Ramos (cell line): ENCODE measurements around the gene CDS2.

Experiments used
- in situ Hi-C: fragments of 300-500 bp; cut with MboI; formaldehyde crosslinking; loops from one replicate; pipeline ENCODE4 v1.14.3; 2022; ENCODE audit warnings: low sequenced_read_pairs; ENCODE audit not compliant: unreplicated experiment

Gene CDS2

GRCh38 chr20:5198651-5198924 is 71.8 kb downstream of the CDS2 start:
- in situ Hi-C loops = no loop called here

GRCh38 chr20:5203380-5203779 is 76.6 kb downstream of the CDS2 start:
- in situ Hi-C loops = loop anchor here (25.0 kb wide), 1 partner anchor 591 kb away; no protein-coding TSS in a partner anchor

GRCh38 chr20:5205348-5206210 is 78.8 kb downstream of the CDS2 start:
- in situ Hi-C loops = loop anchor here (25.0 kb wide), 1 partner anchor 593 kb away; no protein-coding TSS in a partner anchor

- in situ Hi-C loops = loop anchor here (25.0 kb wide), 1 partner anchor 595 kb away; no protein-coding TSS in a partner anchor
Measured at GRCh38 chr20:5207138-5207537, 80.3 kb downstream of the CDS2 start.

- in situ Hi-C loops = loop anchor here (25.0 kb wide), 1 partner anchor 600 kb away; no protein-coding TSS in a partner anchor
Measured at GRCh38 chr20:5211803-5212714, 85.3 kb downstream of the CDS2 start.

GRCh38 chr20:5212907-5213487 is 86.2 kb downstream of the CDS2 start:
- in situ Hi-C loops = loop anchor here (25.0 kb wide), 1 partner anchor 601 kb away; no protein-coding TSS in a partner anchor

GRCh38 chr20:5214826-5215225 is 88.0 kb downstream of the CDS2 start:
- in situ Hi-C loops = loop anchor here (25.0 kb wide), 1 partner anchor 603 kb away; no protein-coding TSS in a partner anchor

GRCh38 chr20:5215672-5216304 is 89.0 kb downstream of the CDS2 start:
- in situ Hi-C loops = loop anchor here (25.0 kb wide), 1 partner anchor 603 kb away; no protein-coding TSS in a partner anchor

GRCh38 chr20:5216663-5217062 is 89.9 kb downstream of the CDS2 start:
- in situ Hi-C loops = loop anchor here (25.0 kb wide), 1 partner anchor 604 kb away; no protein-coding TSS in a partner anchor

GRCh38 chr20:5217616-5218015 is 90.8 kb downstream of the CDS2 start:
- in situ Hi-C loops = loop anchor here (25.0 kb wide), 1 partner anchor 605 kb away; no protein-coding TSS in a partner anchor

- in situ Hi-C loops = loop anchor here (25.0 kb wide), 1 partner anchor 608 kb away; no protein-coding TSS in a partner anchor
Measured at GRCh38 chr20:5220321-5221060, 93.7 kb downstream of the CDS2 start.

- in situ Hi-C loops = loop anchor here (25.0 kb wide), 1 partner anchor 609 kb away; no protein-coding TSS in a partner anchor
Measured at GRCh38 chr20:5221061-5221430, 94.2 kb downstream of the CDS2 start.

- in situ Hi-C loops = loop anchor here (25.0 kb wide), 1 partner anchor 611 kb away; no protein-coding TSS in a partner anchor
Measured at GRCh38 chr20:5222919-5223634, 96.3 kb downstream of the CDS2 start.

GRCh38 chr20:5230544-5230943 is 103.7 kb downstream of the CDS2 start:
- in situ Hi-C loops = no loop called here

- in situ Hi-C loops = no loop called here
Measured at GRCh38 chr20:5234158-5234557, 107.3 kb downstream of the CDS2 start.

- in situ Hi-C loops = no loop called here
Measured at GRCh38 chr20:5234978-5235377, 108.2 kb downstream of the CDS2 start.
